Peyer's patch (tissue), 4 donors: ENCODE results near the gene CATSPERD.

Experiments used
- POLR2A ChIP-seq, 2 donors: fragments of 450-650 bp; IDR thresholded peaks; one replicate each; pipeline ENCODE4 v1.5.1; 2017; ENCODE audit warnings: antibody characterized with exemption in 2 of 2, mild to moderate bottlenecking in 2 of 2, moderate library complexity in 2 of 2
- TF ChIP-seq, protein P1 (sequence below), 6 experiments: fragments of 450-650 bp in 4 of 6; fragments of 200-600 bp in 2 of 6; sonication (generic) in 1 of 6; IDR thresholded peaks; one replicate each; pipeline ENCODE4 v1.5.1; 2017 to 2019; ENCODE audit warnings: antibody characterized with exemption in 6 of 6, mild to moderate bottlenecking in 3 of 6, moderate library complexity in 1 of 6

DNA sequence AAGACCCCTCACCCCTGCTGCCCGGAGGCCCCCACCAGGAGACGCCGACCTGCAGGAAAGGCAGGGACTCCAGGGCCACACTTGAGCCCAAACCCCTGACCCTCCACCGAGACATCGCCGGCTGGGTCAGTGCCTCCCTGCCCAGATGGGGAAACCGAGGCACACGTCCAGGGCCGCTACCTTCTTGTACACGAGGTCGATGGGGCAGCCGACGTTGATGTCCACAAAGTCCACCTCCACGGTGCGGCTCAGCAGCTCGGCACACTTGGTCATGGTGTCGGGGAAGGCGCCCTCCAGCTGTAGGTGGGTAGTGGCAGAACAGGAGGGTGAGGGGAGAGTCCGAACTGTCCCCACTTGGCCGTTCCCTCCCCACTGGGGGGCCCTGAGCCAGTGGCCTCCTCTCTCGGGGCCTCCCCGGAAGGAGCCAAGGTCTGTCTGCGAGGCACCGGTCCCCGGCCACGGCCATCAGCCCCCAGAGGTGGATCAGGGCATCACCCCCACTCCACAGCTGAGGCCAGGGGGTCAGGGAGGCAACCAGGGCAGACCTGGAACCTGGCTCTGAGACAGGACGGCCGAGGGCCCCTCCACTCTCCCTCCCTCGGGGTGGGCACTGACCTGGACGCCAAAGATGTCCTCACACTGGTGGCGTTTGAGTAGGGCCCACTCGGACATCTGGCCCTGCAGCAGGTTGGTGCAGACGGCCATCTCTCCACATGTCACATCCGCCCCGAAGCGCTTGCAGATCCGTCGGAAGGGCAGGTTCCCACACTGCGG, 67.2 kb downstream of the CATSPERD start:
- TF ChIP-seq, protein P1, sequence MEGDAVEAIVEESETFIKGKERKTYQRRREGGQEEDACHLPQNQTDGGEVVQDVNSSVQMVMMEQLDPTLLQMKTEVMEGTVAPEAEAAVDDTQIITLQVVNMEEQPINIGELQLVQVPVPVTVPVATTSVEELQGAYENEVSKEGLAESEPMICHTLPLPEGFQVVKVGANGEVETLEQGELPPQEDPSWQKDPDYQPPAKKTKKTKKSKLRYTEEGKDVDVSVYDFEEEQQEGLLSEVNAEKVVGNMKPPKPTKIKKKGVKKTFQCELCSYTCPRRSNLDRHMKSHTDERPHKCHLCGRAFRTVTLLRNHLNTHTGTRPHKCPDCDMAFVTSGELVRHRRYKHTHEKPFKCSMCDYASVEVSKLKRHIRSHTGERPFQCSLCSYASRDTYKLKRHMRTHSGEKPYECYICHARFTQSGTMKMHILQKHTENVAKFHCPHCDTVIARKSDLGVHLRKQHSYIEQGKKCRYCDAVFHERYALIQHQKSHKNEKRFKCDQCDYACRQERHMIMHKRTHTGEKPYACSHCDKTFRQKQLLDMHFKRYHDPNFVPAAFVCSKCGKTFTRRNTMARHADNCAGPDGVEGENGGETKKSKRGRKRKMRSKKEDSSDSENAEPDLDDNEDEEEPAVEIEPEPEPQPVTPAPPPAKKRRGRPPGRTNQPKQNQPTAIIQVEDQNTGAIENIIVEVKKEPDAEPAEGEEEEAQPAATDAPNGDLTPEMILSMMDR (IDR thresholded peaks at IDR 0.05): no peak
- TF ChIP-seq POLR2A (IDR thresholded peaks at IDR 0.05): no peak
